ENCODE results near the gene ERAP2.

Gene ERAP2

DNA sequence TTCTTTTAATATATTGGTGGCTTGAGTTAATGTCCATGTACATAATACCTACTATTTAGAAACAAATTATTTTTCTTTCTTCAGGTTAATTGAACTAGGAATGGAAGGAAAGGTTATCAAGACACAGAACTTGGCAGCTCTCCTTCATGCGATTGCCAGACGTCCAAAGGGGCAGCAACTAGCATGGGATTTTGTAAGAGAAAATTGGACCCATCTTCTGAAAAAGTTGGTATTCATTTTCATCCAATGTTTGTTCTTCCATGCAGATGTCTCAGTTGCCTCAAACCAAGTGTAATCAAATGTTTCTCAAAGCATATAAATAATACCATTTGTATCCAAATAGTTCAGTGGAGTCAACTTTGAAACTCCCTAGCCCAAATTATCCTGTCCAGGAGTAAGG is 36.9 kb downstream of the ERAP2 start:
- H3K27ac ChIP-seq: no peak overlapping the region
- TF ChIP-seq, protein P1, sequence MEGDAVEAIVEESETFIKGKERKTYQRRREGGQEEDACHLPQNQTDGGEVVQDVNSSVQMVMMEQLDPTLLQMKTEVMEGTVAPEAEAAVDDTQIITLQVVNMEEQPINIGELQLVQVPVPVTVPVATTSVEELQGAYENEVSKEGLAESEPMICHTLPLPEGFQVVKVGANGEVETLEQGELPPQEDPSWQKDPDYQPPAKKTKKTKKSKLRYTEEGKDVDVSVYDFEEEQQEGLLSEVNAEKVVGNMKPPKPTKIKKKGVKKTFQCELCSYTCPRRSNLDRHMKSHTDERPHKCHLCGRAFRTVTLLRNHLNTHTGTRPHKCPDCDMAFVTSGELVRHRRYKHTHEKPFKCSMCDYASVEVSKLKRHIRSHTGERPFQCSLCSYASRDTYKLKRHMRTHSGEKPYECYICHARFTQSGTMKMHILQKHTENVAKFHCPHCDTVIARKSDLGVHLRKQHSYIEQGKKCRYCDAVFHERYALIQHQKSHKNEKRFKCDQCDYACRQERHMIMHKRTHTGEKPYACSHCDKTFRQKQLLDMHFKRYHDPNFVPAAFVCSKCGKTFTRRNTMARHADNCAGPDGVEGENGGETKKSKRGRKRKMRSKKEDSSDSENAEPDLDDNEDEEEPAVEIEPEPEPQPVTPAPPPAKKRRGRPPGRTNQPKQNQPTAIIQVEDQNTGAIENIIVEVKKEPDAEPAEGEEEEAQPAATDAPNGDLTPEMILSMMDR (conservative IDR thresholded peaks at IDR 0.05): no peak

DNA sequence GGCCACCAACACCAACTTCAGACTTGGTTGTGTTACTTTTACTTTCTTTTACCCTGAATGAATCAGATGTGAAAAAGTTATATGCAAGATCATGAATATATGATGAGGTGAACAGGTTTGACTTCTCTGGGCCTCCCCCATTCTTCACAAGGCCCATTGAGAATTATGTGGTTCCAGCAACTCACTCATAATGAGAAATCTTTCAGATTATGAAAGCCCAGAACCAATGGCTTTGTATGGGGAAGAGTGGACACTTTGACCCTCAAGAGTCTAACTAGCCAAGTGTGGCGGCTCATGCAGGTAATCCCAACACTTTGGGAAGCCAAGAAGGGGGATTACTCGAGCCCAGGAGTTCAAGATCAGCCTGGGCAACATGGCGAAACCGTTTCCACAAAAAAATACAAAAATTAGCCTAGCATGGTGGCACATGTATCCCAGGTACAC is 43.5 kb downstream of the ERAP2 start:
- no peak overlapping the region for H3K27ac ChIP-seq
- TF ChIP-seq, protein P1 (conservative IDR thresholded peaks at IDR 0.05): no peak

DNA sequence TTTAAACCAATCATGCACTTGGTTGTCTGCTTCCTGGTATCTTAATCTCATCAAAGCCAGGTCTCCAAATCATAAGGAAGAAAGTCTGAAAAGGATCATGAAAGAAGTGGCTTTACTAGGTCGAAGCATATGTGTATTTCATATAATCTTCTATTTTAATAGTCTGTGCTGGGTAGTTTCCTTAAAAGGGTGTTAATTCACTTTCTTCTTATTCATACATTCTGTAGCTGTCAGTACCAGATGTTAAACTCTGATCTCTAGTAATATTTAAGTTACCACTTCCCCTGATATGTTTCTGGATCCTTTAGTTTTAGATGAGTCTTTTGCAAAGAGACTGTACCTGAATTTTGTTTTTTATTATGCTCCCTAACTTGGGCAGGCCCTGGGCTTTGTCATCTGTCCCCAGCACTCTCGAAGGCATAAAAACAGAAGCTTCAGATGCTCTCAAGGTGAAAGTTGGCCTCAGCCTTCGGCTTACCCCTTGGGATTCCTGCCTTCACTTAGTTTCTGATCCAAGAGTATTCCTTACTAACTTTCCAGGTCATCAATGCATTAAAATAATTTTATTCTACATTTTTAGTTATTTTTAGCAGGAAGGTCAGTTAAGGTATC is 44.5 kb downstream of the ERAP2 start:
- H3K27ac ChIP-seq: no peak overlapping the region
- TF ChIP-seq, protein P1 (conservative IDR thresholded peaks at IDR 0.05): no peak

DNA sequence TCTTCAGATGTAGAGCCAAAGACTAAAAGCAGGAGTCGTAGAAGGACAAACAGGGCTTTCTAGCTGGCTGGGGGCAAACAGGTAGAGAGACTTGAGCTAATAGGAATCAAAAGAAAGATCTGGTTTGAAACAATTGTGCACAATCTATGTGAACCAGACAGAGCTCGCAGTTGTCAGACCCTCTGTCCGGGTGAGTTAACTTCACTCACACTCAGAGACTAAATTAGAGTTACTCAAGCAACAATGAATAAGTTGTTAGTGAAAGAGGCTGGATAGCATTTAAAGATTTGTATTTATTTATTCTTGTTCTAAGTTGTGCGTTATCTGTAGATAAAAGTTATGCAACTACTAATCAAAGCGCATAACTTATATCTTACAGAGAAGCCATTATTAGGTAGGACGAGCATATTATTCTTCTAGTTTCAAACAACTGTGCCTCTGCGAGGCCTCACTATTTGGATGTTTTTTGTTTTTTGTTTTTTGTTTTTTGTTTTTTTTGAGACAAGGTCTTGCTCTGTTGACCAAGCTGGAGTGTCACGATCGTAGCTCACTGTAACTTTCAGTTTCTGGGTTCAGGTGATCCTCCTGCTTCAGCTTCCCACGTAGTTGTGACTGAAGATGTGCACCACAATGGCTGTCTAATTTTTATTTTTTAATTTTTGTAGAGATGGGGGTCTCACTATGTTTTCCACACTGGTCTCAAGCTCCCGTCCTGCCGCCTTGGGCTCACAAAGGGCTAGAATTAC is 46.4 kb downstream of the ERAP2 start:
- TF ChIP-seq, protein P1 (conservative IDR thresholded peaks at IDR 0.05): no peak
- peak overlapping the region; percentile 90 for H3K27ac ChIP-seq

DNA sequence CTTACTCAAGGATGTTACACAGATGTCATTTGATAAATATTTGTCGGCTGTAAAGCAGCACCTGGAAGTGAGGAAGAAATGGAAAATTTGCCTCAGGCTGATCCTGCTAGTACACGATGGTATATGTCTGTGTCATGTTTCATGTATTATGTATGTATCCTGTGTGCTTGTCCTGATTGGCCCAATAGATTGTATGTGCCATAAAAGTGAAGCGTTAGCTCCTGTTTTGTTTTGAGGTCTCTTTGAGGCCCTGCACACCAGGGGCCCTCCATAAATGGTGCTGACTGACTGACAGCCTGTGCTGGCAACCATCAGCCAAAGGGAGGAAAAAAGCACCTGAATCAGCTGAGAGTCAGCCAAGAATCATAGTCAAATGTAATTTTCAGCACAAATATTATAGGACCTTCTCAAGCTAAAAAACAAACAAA is 47.7 kb downstream of the ERAP2 start:
- TF ChIP-seq, protein P1 (conservative IDR thresholded peaks at IDR 0.05): no peak
- H3K27ac ChIP-seq: peak overlapping the region; percentile 90

DNA sequence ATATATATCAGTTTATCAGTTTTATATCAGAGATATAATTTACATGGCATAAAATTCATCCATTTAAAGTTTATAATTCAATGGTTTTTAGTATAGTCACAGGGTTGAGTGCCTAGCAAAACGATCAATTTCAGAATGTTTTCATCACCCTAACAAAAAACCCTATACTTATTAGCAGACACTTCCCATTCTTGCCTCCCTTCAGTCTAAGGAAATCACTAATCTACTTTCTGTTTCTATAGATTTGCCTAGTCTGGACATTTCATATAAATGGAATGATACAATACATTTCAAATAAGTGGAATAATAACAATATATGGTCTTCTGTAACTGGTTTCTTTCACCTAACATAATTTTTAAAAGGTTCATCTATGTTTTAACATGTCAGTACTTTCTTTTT is 50.0 kb downstream of the ERAP2 start:
- TF ChIP-seq, protein P1 (conservative IDR thresholded peaks at IDR 0.05): no peak
- peak overlapping the region; percentile 90; the same call in 1 of the 2 replicates for H3K27ac ChIP-seq

DNA sequence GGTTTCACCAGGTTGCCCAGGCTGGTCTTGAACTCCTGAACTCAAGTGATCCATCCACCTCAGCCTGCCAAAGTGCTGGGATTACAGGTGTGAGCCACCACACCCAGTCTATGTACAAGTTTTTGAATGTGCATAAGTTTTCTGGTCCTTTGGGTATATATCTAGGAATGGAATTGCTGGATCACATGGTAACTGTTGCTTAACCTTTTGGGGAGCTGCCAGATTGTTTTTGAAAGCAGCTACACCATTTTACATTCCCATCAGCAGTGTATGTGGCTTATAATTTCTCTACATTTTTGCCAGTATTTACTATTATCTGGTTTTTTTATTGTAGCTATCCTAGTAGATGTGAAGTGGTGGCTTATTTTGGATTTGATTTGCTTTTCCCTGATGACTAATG is 50.7 kb downstream of the ERAP2 start:
- TF ChIP-seq, protein P1 (conservative IDR thresholded peaks at IDR 0.05): no peak

More for the DNA sequence above, 50.7 kb downstream of the ERAP2 start:
- no peak overlapping the region for H3K27ac ChIP-seq

Data from VCaP (cell line).